Suppressor macrophage treated with lipopolysaccharide for 4 hours (primary cell): ENCODE data around the gene DIPK1C.
A peak's percentile ranks its signal among the peaks of the same experiment; 100 is the strongest.

Experiments
- DNase-seq: peaks from one replicate; pipeline ENCODE4 v3.0.0-alpha.2; 2020

DIPK1C gene

DNA sequence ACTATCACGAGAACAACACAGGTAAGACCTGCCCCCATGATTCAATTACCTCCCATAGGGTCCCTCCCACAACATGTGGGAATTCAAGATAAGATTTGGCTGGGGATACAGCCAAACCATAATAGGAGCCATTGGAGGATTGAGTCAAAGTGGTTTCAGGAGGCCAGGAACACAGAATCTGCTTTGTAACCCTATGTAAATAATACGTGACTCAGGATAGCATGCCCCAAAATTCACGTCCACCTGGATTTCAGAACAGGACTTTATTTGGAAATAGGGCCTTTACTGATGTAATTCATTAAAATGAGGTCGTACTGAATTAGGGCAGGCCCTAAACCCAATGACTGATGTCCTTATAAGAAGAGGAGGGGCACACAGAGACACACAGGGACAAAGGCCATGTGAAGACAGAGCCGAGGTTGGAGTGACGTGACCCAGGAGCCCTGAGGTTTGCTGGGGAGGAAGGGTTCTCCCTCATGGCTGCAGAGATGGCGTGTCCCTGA is 23.1 kb upstream of the DIPK1C start:
- no peak for DNase-seq

DNA sequence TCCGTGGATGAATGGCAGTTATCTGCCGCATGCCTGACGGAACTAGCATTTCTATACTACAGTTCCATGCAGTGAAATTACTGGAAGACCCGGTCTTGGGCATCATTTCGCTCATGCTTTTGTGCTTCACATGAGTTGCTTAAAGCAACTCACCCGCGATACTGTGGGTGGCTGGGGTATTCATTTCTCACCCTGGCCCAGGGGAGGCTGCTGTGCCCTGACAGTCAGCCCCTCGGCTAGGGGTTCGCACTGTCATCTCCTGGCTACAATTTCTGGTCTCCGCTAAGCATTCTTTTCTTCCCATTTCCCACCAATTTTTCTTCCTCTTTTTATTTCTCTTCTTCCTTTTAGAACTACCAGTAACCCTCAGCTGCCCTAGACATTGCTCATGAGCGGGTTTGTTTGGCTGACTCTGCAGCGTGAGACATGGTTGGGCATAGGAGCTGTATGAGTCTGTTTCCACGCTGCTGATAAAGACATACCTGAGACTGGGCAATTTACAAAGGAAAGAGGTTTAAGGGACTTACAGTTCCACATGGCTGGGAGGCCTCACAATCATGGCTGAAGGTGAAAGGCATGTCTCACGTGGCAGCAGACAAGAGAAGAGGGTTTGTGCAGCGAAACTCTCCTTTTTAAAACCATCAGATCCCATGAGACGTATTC is 22.5 kb upstream of the DIPK1C start:
- DNase-seq, result peak; percentile 69

GRCh38 chr18:74478880-74479279 is 21.8 kb upstream of the DIPK1C start:
- DNase-seq, result peak; percentile 58

DNA sequence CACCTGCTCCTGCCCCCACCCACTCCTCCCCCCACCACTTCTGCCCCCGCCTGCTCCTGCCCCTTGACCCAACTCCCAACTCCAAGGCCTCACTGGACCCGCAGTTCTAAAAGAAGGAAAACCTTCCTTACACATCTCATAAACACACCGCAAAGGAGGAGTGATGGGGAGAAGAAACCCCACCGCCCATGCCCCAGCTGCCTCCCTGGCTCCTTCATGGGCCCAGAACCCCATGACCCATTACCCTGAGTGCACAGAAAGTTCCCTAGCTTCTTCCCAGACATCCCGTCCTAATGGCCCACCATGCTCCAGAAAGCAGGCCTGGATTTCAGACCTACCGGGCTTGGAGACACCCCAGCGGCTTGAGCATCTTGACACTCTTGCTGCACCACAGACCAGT is 21.2 kb upstream of the DIPK1C start:
- no peak for DNase-seq

DNA sequence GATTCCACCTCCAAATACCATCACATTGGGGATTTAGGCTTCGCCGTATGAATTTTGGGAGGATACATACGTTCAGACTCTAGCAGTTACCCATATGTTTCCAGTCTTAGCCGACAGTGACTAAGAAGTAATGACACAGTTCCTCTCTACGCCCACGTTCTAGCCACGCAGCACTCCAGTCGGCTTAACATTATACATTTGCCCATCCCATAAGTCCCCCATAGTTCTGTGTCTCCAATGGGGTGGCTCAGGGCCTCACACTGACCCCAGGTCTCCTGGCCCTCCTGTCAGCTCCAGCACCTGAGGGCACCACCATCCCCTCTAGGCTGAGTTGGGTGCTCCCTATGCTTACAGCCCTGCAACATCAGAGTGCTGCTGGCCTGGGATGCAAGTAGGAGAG is 20.7 kb upstream of the DIPK1C start:
- DNase-seq, result no peak

DNA sequence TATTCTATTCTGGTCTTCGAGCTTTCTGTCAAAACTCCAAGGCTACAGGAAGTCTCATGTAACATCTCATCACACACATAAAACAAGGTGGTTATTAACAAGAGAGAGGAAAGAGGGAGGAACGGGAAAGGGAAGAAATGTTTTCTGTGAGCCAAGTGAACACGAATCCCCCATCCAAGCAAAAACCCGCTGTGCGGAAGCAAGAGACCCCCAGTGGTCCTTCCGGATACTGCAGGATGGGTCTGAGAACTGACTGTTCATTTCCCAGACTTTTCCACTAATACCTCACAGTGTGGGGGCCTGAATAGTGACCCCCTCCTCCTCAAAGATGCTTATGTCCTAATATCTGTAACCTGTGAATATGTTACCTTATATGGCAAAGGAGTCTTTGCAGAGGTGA is 19.0 kb upstream of the DIPK1C start:
- no peak for DNase-seq

DNA sequence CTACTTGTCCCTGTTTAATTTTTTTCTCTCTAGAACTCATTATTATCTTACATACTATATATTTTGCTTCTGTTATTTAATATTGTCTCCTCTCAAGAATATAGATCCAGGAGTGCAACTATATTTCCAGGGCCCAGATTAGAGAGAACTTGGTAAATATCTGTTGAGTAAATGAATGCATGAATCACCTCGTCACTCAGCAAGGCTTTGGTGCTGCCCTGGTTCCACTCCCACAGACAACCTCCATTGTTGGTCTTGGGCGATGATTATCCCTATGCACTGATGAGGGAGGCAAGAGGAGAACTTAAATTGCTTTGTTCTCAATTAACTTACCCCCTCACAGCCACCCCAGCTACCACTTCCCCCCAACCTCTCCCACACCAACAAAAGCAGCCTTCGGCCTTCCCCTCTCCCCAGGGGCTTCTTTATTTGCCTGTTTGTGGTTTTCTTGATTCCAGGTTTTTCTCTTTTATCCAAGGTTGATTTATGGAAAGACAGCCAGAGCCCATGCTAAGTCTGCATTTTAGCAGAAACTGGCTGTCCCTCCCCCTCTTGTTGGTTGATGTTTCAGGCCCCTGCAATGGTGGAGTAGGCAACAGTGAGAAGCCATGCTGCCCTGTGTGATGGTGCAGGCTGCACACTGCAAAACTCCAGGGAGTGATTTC is 17.0 kb upstream of the DIPK1C start:
- DNase-seq, result no peak

GRCh38 chr18:74472312-74472711 is 15.2 kb upstream of the DIPK1C start:
- DNase-seq, result no peak

GRCh38 chr18:74468547-74469061 is 11.5 kb upstream of the DIPK1C start:
- DNase-seq, result no peak

GRCh38 chr18:74465775-74466174 is 8.7 kb upstream of the DIPK1C start:
- DNase-seq, result no peak

DNA sequence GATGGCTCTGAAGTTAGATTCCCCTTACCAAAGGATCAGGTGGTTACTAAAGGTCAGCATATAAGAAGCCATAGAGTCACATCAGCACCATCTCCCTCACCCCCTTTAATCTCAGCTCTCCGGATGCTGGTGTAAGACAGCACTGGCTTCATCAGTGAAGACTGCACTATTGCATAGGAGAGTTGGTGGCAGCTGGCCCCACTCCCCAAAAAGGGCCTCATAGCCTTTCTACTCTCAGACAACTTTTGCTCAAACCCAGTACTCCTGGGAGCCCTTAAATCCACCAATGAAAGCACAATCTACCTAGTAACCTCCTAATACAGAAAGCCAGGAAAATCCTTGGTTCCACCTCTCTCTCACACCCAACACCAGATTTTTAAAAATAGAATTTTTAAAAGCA is 6.9 kb upstream of the DIPK1C start:
- DNase-seq, result no peak

DNA sequence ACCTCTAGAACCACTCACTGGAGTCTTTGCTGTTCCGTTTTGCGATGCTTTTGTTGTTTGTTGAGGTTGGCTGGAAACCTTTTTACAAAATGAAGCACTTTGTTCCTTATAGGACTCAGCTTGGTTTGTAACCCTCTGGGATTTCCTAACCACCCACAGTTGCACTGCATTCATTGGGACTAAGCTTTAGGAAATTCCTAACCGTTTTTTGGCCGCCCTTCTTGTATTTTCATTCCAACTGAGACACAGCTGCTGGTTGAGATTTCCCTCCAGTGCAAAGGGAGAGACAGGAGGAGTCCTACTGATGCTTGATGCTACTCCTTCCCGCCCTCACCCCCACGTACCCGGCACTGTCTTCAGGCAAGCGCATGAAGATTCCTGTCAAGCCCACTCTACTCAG is 6.1 kb upstream of the DIPK1C start:
- DNase-seq, result no peak

DNA sequence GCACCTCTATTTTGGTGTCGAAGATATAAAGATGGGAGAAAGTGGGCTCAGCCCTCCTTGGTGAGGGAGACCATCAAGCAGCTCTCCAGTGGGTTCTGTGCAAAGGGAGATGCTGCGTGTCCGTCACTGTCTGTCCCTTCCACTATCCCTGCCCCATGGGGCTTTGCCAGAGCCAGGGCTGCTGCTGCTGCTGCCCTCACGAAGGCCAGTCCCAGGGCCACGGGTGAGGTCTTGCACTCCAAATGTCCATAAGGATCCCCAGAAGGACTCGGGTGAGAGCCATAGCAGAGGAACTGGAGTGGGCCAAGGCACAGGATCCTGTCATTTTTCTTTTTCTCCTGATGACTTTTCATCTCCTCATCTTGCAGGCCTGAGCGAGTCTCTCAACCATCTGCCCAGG is 3.7 kb upstream of the DIPK1C start:
- DNase-seq, result no peak

- no peak for DNase-seq
These were observed 2.8 kb upstream of the DIPK1C start for GRCh38 chr18:74459889-74460288.

DNA sequence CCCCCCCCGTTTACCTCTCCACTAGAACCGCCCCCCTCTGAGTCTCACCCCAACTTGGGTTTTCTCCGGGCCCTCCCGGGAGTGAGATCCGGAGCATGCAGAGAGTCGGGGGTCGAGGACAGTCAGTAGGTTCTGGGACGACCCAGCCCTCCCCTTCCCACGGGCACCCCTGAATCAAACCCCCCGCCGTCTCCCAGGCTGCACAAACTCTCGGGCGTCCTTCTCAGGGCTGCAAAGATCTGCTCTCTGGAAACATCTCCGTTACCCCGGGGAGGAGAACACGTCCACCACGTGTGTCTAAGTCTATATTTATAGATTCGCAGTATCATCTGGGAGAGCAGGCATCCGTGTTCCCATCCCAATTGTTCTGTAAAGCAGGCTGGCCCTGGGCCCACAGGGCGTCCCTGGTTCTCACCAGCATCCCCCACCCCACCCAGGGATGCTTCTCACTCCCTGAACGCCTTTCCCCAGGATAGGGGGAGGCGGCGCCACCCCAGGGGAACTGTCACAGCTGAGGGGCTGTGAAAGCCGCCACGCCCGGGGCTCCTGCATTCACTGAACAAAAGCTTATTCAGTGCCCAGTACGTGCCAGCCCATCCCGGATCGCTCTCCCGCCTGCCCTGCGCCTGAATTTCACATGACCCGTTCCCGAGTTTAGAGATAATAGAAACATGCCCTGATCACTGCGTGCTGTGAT is 765 bp upstream of the DIPK1C start:
- DNase-seq, result no peak

DNA sequence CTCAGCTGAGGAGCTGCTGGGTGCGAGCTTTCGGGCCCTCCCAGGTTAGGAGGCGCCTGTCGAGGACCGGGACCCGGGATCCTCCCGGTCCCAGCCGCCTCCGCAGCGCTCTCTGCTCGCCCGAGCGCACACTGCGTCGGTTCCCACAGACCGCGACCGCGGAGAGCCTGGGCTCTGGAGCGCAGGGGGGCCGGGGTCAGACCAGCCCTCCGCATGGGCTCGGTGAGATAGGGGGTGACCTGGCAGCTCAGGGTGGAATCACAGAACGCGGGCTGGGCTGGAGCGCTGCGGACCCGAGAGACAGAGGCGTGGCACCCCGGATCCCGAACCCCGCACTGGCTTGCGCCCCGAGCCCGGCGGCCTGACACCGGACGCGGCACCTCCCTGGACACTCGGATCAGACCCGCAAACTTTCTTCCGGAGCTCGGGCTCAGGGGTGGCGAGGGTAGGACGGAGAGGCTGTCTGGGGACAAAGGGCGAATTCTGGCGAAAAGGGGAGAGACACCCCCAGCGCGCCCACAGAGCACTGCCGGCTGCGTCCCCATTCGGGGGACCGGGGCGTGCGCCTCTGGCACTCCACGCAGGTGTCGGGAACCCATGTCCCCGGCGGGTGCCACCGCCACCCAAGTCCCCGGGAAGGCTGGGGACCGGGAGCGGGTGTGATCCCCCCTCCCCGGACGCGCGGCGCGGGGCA is 612 bp downstream of the DIPK1C start:
- no peak for DNase-seq

DNA sequence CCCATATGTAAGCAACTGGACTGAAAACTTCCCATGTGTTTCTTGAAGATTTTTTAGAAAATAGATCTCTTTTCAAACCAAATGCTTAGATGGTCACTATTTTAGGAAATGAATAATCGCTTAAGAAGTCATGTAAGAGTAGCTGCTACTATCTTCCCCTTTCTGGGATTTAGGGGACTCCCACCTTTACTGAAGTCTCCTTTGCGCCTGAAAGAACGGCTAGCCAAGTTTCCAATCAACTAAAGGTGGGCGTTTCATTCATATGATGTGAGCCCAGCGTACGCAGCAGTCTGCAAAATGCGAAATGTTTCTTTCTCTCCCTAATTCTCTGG is 1.1 kb downstream of the DIPK1C start:
- no peak for DNase-seq

GRCh38 chr18:74455386-74455785 is 1.7 kb downstream of the DIPK1C start:
- no peak for DNase-seq

GRCh38 chr18:74454279-74454751 is 2.8 kb downstream of the DIPK1C start:
- DNase-seq, result no peak

DNA sequence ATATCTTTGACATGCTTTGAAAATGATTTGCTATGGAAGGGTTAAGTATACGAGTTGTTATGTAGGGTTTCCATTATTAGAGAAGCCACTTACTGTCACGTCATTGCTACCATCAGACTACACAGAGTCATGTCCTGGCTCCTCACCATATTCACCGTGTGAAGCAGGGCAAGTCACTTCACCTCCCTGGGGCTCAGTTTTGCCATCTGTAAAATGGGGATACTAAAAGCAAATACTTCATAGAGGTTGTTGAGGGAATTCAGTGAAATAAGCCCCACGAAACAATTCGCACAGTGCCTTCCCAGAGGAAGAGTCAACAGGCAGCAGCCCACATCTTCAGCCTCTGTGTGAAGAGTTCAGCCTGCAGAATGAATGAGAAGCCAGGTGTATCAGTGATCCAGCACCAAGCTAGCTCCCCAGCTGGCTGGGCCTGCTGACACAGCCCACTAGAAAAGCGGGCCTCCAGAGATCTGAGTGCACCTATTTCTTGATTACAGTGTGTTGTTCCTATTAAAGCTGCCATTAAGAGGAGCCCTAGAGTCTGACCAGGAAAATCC is 3.4 kb downstream of the DIPK1C start:
- DNase-seq, result no peak

- no peak for DNase-seq
These were observed 4.0 kb downstream of the DIPK1C start for GRCh38 chr18:74453016-74453566.

DNA sequence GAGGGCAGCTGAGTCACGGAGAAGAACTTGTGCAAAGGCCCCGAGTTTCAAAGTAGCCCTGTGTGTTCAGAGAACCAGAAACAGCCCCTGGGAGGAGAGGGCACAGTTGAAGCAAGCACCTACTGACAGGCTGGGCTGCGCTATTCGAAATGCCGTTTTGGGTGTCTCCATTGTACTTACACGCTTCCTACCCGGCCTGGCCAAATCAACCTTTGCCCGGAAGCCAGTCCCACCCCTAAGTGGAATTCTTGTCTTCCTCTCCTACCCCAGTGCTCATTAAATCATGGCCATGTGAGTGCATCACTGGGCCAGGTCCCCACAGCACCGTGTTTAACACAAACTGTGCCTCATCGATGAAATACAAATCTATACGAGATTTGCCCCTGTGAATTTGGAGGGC is 6.0 kb downstream of the DIPK1C start:
- DNase-seq, result no peak

GRCh38 chr18:74450626-74451025 is 6.5 kb downstream of the DIPK1C start:
- no peak for DNase-seq
